Liver (tissue), 9 donors: Measurements from ENCODE around the gene ANKRD23. TPM values are rescaled to one million over a fixed set of nuclear protein-coding genes. Genes with fewer than 3 reads are reported as not detected.

Experiments used
- DNase-seq: peaks from one replicate; pipeline ENCODE4 v3.0.0-alpha.2; 2017; ENCODE audit warnings: low spot score
- H3K27ac ChIP-seq, 2 donors: one replicate each; pipeline ENCODE4 v1.7.0; 2013; ENCODE audit warnings: inconsistent platforms in 2 of 2, low read length in 2 of 2, control low read depth in 1 of 2, low read depth in 1 of 2, mild to moderate bottlenecking in 1 of 2
- H3K27me3 ChIP-seq, 4 donors: one replicate each; pipeline versions ENCODE4 v1.6.1 to v1.7.0; 2013; ENCODE audit warnings: low read length in 3 of 4, inconsistent platforms in 1 of 4, mild to moderate bottlenecking in 1 of 4, moderate library complexity in 1 of 4; ENCODE audit not compliant: control insufficient read depth in 4 of 4, insufficient read depth in 4 of 4
- H3K36me3 ChIP-seq, 4 donors: one replicate each; pipeline versions ENCODE4 v1.6.1 to v1.7.0; 2013; ENCODE audit warnings: low read length in 3 of 4, mild to moderate bottlenecking in 3 of 4, low read depth in 1 of 4, moderate library complexity in 1 of 4; ENCODE audit not compliant: control insufficient read depth in 4 of 4, insufficient read depth in 3 of 4
- H3K4me1 ChIP-seq, 4 donors: one replicate each; pipeline versions ENCODE4 v1.6.1 to v1.7.0; 2013; ENCODE audit warnings: low read length in 3 of 4, mild to moderate bottlenecking in 3 of 4, moderate library complexity in 1 of 4; ENCODE audit not compliant: control insufficient read depth in 4 of 4, insufficient read depth in 4 of 4
- H3K4me3 ChIP-seq, 3 donors: one replicate each; pipeline versions ENCODE4 v1.6.1 to v1.7.0; 2013; ENCODE audit warnings: low read length in 3 of 3, control low read depth in 1 of 3, low read depth in 1 of 3, mild to moderate bottlenecking in 1 of 3
- H3K9ac ChIP-seq, 2 donors: one replicate each; pipeline ENCODE4 v1.7.0; 2013; ENCODE audit warnings: low read length in 2 of 2, mild to moderate bottlenecking in 2 of 2, moderate library complexity in 2 of 2, control low read depth in 1 of 2, low read depth in 1 of 2
- H3K9me3 ChIP-seq, 4 donors: one replicate each; pipeline versions ENCODE4 v1.6.1 to v1.7.0; 2013; ENCODE audit warnings: low read length in 3 of 4; ENCODE audit not compliant: control insufficient read depth in 4 of 4
- EGR1 ChIP-seq, 2 donors: IDR thresholded peaks; 2 replicates each; pipeline ENCODE4 v1.6.1; 2016 to 2018; ENCODE audit warnings: antibody characterized with exemption in 2 of 2, low read depth in 2 of 2
- FOXA1 ChIP-seq: IDR thresholded peaks from 2 replicates; pipeline ENCODE4 v1.6.1; 2016; ENCODE audit warnings: antibody characterized with exemption
- FOXA2 ChIP-seq: IDR thresholded peaks from 2 replicates; pipeline ENCODE4 v1.6.1; 2016; ENCODE audit warnings: antibody characterized with exemption
- GABPA ChIP-seq, 2 donors: IDR thresholded peaks in 1 of 2; conservative IDR thresholded peaks in 1 of 2; 2 replicates each; pipeline ENCODE4 v1.6.1; 2016; ENCODE audit warnings: antibody characterized with exemption in 2 of 2, mild to moderate bottlenecking in 1 of 2, moderate library complexity in 1 of 2
- HNF4A ChIP-seq, 2 donors: conservative IDR thresholded peaks; 2 replicates each; pipeline ENCODE4 v1.6.1; 2016; ENCODE audit warnings: antibody characterized with exemption in 2 of 2, mild to moderate bottlenecking in 2 of 2
- HNF4G ChIP-seq: IDR thresholded peaks from 2 replicates; pipeline ENCODE4 v1.6.1; 2016; ENCODE audit warnings: antibody characterized with exemption
- JUND ChIP-seq, 2 donors: IDR thresholded peaks; 2 replicates each; pipeline ENCODE4 v1.6.1; 2016; ENCODE audit warnings: antibody characterized with exemption in 2 of 2
- NR2F2 ChIP-seq: IDR thresholded peaks from 2 replicates; pipeline ENCODE4 v1.6.1; 2016; ENCODE audit warnings: antibody characterized with exemption
- RAD21 ChIP-seq, 2 donors: IDR thresholded peaks; 2 replicates each; pipeline ENCODE4 v1.6.1; 2016; ENCODE audit warnings: antibody characterized with exemption in 2 of 2, mild to moderate bottlenecking in 2 of 2
- RXRA ChIP-seq, 2 donors: IDR thresholded peaks; 2 replicates each; pipeline ENCODE4 v1.6.1; 2017 to 2018; ENCODE audit warnings: antibody characterized with exemption in 2 of 2, mild to moderate bottlenecking in 1 of 2
- SP1 ChIP-seq: IDR thresholded peaks from 2 replicates; pipeline ENCODE4 v1.6.1; 2018; ENCODE audit warnings: antibody characterized with exemption, mild to moderate bottlenecking
- YY1 ChIP-seq: IDR thresholded peaks from 2 replicates; pipeline ENCODE4 v1.6.1; 2016; ENCODE audit warnings: antibody characterized with exemption, mild to moderate bottlenecking
- WGBS: extraction: QIAGEN DNeasy Blood & Tissue Kit; methylation state at CpG from one replicate; pipeline ENCODE4 v1.1.7; 2013; 5-methylcytosine and 5-hydroxymethylcytosine counted together
- polyA plus RNA-seq, 2 donors: library from polyadenylated mRNA; stranded (reverse) in 1 of 2; unstranded in 1 of 2; fragments of 200-250 nt in 1 of 2; fragments of >200 nt in 1 of 2; fragmentation: Nextera tagmentation in 1 of 2; extraction: Ambion mirVana in 1 of 2; gene quantifications; one replicate each; pipeline versions ENCODE4 v1.2.1 to v1.2.3, GENCODE V29; 2013 to 2015
- total RNA-seq, 2 donors: library from RNA; depleted of rRNA; stranded (reverse); fragments of >200 nt; gene quantifications; one replicate each; pipeline ENCODE4 v1.2.3, GENCODE V29; 2014
- TF ChIP-seq, protein P1 (sequence below): IDR thresholded peaks from 2 replicates; pipeline ENCODE4 v1.6.1; 2016; ENCODE audit warnings: antibody characterized with exemption
- TF ChIP-seq, protein P2 (sequence below): IDR thresholded peaks from 2 replicates; pipeline ENCODE4 v1.6.1; 2016; ENCODE audit warnings: antibody characterized with exemption, mild to moderate bottlenecking
- TF ChIP-seq, protein P3 (sequence below): IDR thresholded peaks from 2 replicates; pipeline ENCODE4 v1.6.1; 2016; ENCODE audit warnings: antibody characterized with exemption
- TF ChIP-seq, protein P4 (sequence below): fragments of 150-350 bp; IDR thresholded peaks from 2 replicates; pipeline ENCODE4 v1.5.1; 2017; ENCODE audit warnings: improper control_type of control experiment, low read depth, low read length; ENCODE audit not compliant: missing input control
- TF ChIP-seq, protein P5 (sequence below): IDR thresholded peaks from 2 replicates; pipeline ENCODE4 v1.6.1; 2016; ENCODE audit warnings: antibody characterized with exemption
- donor health status: healthy.
- donor health status: healthy.
- donor health status: healthy.
- donor health status: healthy.
- donor health status: healthy.

Gene ANKRD23
- total and polyA plus RNA-seq, 4 donors: 0.82 to 4.2 (median 1.9) TPM

DNA sequence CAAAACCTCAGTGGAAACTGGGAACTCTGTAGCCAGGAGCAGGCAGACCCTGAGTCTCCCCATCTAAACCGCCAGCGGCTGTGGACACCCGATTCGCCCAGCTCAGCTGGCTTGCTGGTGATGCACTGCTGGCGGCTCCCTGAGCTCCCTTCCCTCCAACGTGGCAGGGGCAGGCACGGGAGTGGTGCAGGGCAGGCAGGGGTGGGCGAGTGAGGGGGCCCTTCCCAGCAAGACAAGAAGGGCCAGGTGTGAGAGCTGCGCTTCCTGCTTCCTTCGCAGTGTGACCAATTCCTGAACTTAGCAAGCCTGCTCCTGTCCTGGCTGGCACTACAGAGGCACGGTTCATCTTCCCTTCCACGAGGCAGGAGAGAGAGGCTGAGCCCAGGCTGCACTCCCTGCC is 38.4 kb upstream of the ANKRD23 start:
- peaks cover 0 to 12% (median 0%) of the 10 kb centered on the region in 4 donors for H3K4me1 ChIP-seq
- no peaks in the 10 kb centered on the region for H3K36me3 ChIP-seq
- no peak overlapping the region for H3K4me3 ChIP-seq
- no peak for DNase-seq
- H3K27me3 ChIP-seq: no peaks in the 10 kb centered on the region
- TF ChIP-seq HNF4A (conservative IDR thresholded peaks at IDR 0.05): no peak
- TF ChIP-seq, protein P1, sequence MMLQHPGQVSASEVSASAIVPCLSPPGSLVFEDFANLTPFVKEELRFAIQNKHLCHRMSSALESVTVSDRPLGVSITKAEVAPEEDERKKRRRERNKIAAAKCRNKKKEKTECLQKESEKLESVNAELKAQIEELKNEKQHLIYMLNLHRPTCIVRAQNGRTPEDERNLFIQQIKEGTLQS: no peak
- TF ChIP-seq FOXA1: no peak
- TF ChIP-seq YY1: no peak
- no peak for TF ChIP-seq RXRA (IDR thresholded peaks at IDR 0.05)
- TF ChIP-seq, protein P2, sequence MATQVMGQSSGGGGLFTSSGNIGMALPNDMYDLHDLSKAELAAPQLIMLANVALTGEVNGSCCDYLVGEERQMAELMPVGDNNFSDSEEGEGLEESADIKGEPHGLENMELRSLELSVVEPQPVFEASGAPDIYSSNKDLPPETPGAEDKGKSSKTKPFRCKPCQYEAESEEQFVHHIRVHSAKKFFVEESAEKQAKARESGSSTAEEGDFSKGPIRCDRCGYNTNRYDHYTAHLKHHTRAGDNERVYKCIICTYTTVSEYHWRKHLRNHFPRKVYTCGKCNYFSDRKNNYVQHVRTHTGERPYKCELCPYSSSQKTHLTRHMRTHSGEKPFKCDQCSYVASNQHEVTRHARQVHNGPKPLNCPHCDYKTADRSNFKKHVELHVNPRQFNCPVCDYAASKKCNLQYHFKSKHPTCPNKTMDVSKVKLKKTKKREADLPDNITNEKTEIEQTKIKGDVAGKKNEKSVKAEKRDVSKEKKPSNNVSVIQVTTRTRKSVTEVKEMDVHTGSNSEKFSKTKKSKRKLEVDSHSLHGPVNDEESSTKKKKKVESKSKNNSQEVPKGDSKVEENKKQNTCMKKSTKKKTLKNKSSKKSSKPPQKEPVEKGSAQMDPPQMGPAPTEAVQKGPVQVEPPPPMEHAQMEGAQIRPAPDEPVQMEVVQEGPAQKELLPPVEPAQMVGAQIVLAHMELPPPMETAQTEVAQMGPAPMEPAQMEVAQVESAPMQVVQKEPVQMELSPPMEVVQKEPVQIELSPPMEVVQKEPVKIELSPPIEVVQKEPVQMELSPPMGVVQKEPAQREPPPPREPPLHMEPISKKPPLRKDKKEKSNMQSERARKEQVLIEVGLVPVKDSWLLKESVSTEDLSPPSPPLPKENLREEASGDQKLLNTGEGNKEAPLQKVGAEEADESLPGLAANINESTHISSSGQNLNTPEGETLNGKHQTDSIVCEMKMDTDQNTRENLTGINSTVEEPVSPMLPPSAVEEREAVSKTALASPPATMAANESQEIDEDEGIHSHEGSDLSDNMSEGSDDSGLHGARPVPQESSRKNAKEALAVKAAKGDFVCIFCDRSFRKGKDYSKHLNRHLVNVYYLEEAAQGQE: no peak
- no peak for TF ChIP-seq FOXA2
- no peak for TF ChIP-seq HNF4G
- TF ChIP-seq, protein P3, sequence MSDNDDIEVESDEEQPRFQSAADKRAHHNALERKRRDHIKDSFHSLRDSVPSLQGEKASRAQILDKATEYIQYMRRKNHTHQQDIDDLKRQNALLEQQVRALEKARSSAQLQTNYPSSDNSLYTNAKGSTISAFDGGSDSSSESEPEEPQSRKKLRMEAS: no peak
- TF ChIP-seq EGR1 (IDR thresholded peaks at IDR 0.05; ENCODE audit: low read depth in 2 of 2): no peak
- no peak for TF ChIP-seq GABPA (IDR thresholded peaks at IDR 0.05 in 1 of 2, conservative IDR thresholded peaks at IDR 0.05 in 1 of 2)
- no peak overlapping the region for H3K27ac ChIP-seq
- no peaks in the 10 kb centered on the region for H3K9me3 ChIP-seq
- H3K9ac ChIP-seq: no peak overlapping the region
- WGBS: 81% methylated on average over 12 of the region's 12 CpGs

DNA sequence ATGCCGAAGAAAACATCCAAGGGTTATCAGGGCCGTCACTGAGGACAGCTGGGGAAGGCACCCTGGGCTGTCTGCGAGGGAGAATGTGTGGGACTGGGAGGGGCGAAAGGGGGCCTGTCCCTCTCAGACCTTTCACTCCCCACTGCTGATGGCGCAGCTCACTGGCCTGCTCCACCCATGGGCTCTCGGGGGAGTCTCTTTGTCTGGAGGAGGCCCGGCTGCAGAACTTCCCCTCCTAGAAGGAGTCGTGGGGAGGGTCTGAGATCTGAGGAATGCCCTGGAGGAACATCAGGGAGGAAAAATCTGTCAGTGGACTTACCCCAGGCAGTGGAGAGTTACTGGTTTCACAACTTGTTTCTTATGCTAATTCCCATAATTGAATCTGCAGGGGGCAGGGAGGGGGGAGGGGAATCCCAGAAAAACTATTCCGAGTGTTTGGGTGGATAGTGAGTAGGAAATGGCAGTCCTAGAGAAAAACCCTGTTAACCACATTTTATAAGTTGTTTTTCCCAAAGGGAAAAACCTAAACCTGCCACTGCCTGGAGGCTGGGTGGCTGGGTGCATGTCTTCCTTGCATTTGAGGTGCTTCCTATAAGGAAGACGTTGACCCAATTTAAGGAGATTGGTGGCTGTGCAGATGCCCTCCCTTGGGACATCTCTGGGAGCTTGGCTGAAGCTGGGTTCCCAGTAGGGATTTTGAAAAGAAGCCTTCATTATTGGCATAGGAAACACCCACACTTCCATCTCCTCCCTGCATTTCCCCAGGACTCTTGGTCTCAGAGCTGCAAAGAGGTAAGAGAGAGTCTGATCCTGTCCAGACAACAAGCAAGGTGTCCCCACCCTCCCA is 37.8 kb upstream of the ANKRD23 start:
- Histone ChIP-seq H3K9ac (no peak overlapping the region), H3K4me1 (peaks cover 0 to 12% (median 0%) of the 10 kb centered on the region in 4 donors), H3K4me3 (no peak overlapping the region), H3K9me3 (no peaks in the 10 kb centered on the region), H3K36me3 (no peaks in the 10 kb centered on the region), H3K27me3 (no peaks in the 10 kb centered on the region), H3K27ac (no peak overlapping the region)
- TF ChIP-seq SP1 (no peak), HNF4A (conservative IDR thresholded peaks at IDR 0.05) (no peak), EGR1 (IDR thresholded peaks at IDR 0.05; ENCODE audit: low read depth in 2 of 2) (no peak), RAD21 (IDR thresholded peaks at IDR 0.05) (no peak), YY1 (no peak), RXRA (IDR thresholded peaks at IDR 0.05) (no peak), NR2F2 (no peak), FOXA1 (no peak), JUND (IDR thresholded peaks at IDR 0.05) (no peak)
- TF ChIP-seq, protein P4, sequence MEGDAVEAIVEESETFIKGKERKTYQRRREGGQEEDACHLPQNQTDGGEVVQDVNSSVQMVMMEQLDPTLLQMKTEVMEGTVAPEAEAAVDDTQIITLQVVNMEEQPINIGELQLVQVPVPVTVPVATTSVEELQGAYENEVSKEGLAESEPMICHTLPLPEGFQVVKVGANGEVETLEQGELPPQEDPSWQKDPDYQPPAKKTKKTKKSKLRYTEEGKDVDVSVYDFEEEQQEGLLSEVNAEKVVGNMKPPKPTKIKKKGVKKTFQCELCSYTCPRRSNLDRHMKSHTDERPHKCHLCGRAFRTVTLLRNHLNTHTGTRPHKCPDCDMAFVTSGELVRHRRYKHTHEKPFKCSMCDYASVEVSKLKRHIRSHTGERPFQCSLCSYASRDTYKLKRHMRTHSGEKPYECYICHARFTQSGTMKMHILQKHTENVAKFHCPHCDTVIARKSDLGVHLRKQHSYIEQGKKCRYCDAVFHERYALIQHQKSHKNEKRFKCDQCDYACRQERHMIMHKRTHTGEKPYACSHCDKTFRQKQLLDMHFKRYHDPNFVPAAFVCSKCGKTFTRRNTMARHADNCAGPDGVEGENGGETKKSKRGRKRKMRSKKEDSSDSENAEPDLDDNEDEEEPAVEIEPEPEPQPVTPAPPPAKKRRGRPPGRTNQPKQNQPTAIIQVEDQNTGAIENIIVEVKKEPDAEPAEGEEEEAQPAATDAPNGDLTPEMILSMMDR: no peak
- TF ChIP-seq, protein P3: no peak
- TF ChIP-seq, protein P5, sequence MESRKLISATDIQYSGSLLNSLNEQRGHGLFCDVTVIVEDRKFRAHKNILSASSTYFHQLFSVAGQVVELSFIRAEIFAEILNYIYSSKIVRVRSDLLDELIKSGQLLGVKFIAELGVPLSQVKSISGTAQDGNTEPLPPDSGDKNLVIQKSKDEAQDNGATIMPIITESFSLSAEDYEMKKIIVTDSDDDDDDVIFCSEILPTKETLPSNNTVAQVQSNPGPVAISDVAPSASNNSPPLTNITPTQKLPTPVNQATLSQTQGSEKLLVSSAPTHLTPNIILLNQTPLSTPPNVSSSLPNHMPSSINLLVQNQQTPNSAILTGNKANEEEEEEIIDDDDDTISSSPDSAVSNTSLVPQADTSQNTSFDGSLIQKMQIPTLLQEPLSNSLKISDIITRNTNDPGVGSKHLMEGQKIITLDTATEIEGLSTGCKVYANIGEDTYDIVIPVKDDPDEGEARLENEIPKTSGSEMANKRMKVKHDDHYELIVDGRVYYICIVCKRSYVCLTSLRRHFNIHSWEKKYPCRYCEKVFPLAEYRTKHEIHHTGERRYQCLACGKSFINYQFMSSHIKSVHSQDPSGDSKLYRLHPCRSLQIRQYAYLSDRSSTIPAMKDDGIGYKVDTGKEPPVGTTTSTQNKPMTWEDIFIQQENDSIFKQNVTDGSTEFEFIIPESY: no peak
- TF ChIP-seq, protein P2: no peak
- DNase-seq: no peak
- WGBS: 82% methylated on average over 10 of the region's 10 CpGs
